Activated naive CD4-positive, alpha-beta T cell treated with anti-CD3 and anti-CD28 coated beads, Interleukin-2, amount 50 U/mL, for 16 hours (primary cell): ENCODE measurements around the gene SNX17.
"Not testable (repeated sequence)": the region's sequence is repeated elsewhere in the genome, so short reads cannot be mapped to it uniquely, and the experiment has no call there.

ENCODE experiments used
- DNase-seq: peaks from one replicate; pipeline ENCODE4 v3.0.0-alpha.2; 2020

SNX17 gene

DNA sequence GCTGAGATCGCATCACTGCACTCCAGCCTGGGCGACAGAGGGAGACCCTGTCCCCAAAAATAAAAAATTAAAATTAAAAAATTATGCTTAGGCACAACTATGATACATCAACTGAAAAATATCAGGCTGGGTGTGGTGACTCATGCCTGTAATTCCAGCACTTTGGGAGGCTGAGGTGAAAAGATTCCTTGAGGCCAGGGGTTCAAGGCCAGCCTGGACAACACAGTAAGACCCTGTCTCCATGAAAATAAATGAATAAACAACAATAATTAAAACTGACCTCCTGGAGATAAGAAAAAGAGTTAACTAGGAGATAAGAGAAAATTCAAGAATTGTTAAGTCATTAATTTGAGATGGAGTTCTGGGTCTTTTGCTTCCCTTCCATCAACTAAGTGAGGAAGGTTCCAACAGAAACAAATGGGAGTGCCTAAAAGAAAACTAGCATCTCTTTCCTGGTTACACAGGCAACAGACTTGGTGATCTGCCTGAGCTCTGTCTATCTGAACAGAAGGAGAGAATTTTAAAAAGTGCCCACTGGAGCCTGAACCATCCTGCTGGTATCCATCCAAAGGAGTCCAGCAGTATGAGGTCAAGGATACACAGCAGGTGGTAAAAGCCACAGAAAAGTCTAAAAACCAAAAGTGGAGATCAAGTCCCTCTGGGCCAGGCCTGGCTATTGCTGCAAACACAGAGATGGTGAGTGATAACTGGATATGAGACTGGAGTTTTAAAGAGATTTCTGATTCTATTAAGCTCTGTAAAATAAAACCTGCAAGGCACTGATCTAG, 30.1 kb downstream of the SNX17 start:
- DNase-seq, result no peak

DNA sequence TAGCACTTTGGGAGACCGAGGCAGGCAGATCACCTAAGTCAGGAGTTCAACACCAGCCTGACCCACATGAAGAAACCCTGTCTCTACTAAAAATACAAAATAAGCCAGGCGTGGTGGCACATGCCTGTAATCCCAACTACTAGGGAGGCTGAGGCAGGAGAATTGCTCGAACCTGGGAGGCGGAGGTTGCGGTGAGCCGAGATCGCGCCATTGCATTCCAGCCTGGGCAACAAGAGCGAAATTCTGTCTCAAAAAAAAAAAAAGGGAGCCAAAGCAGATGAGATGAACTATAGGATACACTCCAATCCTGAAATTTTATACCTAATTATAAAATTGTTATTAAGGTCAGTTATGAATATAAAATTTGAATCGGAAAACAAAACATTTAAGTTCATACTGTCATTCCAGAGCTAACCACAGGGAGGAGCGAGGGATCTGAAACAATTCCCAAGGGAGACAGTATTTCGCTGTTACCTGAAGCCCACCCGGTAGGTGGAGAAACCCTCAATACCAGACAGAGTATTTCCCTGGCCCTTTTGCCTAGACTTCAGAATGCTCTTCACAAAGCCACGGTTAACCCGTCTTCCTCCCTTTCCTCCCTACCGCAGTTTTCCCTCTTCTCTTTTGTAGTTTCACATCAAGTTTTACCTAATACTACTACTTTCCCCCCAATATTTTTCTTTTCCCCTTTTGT, 37.5 kb downstream of the SNX17 start:
- no peak for DNase-seq

DNA sequence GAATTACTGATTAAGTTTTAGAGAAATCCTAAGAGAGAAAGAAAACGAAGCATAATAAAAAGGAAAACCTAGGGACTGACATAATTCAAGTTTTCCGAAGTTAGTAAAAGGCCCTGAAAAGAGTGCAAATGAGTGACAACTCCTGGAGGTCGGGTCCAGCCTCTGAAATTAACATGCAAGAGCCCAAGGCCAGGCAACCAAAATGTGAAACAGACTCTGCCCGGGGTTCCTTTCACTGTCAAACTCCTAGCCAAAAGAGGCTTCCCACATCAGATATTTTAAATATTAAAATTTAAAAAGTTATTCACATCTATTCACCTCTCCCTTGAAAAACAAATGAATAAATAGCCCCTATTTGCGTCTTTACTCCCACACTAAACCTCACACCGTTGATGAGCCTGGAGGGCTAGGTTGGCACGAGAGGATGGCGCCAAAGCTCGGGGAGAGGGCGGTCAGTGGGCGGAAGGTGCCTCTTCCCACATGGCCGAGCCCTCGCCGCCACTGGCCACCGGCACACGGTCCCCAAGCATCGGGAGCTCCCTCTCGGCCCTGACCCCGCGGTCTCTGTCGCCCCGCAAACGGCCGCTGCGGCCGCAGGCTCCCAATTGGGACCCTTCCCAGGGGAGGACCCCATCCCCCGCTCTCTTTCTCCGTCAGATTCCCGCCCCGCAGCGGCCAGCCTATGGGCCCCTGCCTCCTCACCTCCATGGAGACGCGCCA, 38.3 kb downstream of the SNX17 start:
- no peak for DNase-seq

DNA sequence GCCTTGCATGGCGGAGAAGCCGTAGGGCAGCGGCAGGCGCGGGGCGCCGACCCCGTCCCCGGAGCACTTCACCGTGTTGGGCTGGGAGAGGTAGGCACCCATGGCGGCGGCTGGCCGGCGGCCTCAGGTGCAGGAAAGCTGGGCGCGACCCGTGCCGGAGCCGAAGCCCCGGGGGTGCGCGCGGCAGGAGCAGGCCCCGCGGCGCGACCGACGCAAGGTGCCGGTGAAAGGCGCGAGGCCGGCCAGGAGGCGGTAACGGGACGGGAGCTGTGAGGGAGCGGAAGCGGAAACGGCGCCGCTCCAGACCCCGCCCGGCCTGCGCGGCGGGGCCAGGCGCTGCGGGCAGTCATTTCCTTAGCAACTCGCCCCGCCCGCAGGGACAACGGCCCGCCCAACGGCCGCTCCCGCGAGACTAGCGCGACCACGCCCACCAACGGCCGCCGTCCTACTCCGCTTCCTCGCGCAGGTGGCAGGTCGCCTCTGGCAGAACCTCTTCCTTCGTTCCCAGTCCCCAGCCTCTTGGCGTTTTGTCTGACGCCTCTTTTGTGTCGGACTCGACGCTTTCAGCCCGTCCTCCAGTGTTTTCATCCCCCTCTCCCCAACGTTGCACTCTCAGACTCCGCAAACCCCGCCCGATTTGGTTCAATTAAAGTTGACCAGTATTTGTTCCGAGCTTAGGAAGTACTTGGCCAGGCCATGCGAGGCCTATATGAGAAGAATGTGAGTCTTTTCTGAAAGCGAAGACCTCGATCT, 39.1 kb downstream of the SNX17 start, which contains the start of gene PPM1G:
TSS of gene PPM1G (minus strand) at position 271 of the 753 bp plus-strand sequence. CDS start at position 102, 169 bp downstream.
- peak; percentile 98 for DNase-seq

DNA sequence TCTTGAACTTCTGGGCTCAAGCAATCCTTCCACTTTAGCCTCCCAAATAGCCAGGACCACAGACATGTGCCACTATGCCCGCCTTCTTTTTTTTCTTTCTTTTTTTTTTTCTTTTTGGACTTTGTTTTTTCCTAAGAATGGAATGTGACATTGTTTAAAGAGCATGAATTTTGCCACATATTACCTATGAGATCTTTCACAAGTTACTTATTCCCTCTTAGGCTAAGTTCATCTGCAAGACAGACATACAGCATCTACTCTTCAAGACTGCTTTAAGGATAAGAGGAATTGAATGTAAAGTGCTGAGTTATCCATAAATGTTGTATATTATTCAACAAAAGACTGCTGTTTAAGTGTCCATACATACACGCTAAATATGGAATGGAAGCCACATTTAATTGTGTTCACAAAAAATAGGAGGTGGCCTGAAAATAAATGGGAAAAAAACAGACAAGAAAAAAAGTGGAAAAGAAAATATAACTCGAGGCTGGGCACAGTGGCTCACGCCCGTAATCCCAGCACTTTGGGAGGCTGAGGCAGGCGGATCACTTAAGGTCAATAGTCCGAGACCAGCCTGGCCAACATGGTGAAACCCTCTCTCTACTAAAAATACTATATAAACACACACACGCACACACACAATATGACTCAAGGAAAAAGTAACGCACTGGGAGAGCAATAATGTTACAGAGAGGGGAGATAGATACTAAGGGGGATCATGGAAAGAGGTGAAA, 42.2 kb downstream of the SNX17 start:
- no peak for DNase-seq

DNA sequence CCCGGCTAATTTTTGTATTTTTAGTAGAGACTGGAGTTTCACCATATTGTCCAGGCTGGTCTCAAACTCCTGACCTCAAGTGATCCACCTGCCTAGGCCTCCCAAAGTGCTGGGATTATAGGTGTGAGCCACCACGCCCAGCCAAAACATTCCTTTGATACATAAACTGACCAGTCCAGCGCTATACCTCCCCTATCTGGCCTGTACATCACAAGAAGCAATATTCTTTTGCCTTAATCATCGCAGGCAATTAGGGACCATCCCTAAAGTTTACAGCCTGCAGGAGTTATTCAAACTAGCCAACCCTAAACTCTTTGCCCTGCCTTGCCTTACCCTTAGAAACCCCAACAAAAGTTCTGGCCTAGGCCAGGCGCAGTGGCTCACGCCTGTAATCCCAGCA, 45.7 kb downstream of the SNX17 start:
- no peak for DNase-seq

DNA sequence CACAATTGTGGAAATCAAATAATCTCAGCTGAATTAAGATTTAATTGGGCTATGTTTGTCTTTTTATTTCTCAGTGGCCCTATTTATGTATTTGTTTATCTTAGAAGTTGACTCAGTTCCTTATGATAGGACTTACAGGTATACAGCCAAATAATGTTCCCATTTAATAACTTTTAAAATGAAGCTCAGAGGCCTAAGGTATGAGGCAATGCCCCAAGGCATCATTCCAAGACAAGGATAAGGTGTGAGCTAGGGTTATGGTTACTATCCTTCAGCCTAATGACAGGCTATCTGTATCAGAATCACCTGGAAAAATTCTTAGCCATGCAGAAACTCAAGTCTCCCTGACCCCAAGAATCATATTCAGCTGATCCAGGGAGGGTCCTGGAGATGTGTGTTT, 50.6 kb downstream of the SNX17 start:
- DNase-seq, result no peak

DNA sequence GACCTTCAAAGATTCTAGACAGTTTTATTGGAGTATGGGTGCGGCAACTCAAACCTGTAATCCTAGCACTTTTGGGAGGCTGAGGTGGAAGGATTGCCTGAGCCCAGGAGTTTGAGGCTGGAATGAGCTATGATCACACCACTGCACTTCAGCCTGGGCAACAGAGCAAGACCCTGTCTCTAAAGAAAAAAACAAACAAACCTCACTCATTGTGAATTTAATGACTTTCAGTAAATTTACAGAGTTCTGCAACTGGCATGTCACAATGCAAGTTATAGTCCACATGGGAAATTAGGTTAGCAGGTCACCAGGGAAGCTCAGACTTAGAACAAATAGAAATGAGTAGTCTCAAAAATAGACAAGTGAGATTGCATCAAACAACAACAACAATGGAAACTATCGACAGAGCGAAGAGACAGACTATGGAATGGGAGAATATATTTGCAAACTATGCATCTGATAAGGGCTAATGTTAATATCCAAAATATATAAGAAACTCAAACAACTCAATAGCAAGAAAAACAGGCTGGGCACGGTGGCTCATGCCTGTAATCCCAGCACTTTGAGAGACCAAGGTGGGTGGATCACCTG, 51.3 kb downstream of the SNX17 start:
- DNase-seq, result no peak

DNA sequence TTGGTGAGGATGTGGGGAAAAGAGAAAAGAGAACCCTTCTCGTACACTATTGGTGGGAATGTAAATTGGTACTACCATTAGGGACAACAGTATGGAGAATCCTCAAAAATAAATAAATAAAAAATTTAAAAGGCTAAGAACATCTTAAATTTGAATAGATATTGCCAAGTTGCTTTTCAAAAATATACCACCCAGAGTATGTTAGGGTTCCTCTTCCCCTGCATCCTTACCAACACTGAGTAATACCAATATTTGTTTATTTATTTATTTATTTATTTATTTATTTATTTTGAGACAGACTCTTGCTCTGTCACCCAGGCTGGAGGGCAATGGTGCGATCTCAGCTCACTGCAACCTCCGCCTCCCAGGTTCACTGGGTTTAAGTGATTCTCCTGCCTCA, 52.5 kb downstream of the SNX17 start:
- no peak for DNase-seq

DNA sequence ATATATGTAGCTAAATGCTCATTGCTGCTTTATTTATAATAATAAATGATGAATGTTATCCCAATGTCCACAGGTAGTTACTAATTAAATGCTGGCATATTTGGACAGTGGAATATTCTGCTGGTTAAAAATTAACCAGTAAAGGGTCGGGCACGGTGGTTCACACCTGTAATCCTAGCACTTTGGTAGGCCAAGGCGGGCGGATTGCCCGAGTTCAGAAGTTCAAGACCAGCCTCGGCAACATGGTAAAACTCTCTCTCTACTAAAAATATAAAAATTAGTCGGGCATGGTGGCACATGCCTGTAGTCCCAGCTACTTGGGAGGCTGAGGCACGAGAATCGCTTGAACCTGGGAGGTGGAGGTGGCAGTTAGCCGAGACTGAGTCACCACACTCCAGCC, 54.6 kb downstream of the SNX17 start:
- not testable (repeated sequence) for DNase-seq
